Cardiac fibroblast (primary cell): ENCODE data around the gene COQ3.

ENCODE experiments used
- DNase-seq, 2 donors: peaks; one replicate each; pipeline versions ENCODE4 v3.0.0 to v3.0.0-alpha.2; 2010; ENCODE audit warnings: low read depth in 2 of 2
- H3K4me3 ChIP-seq, 2 donors: replicated peaks in 1 of 2; 1 replicate in 1 of 2; 2 replicates in 1 of 2; pipeline ENCODE4 v1.5.1; 2011; ENCODE audit warnings: low read depth in 2 of 2, low read length in 2 of 2, mild to moderate bottlenecking in 2 of 2, moderate library complexity in 1 of 2
- CTCF ChIP-seq: IDR thresholded peaks from one replicate; pipeline ENCODE4 v1.5.1; 2011; ENCODE audit warnings: low read depth, mild to moderate bottlenecking, low read length, inconsistent platforms

Gene COQ3

GRCh38 chr6:99415446-99415845 lies 21.5 kb upstream of the COQ3 start:
- no peak for TF ChIP-seq CTCF
- DNase-seq: peak in 1 of 2 donors; percentile 12
- no peak overlapping the region for H3K4me3 ChIP-seq

- TF ChIP-seq CTCF: no peak
- DNase-seq: no peak
- no peak overlapping the region for H3K4me3 ChIP-seq
These were observed 18.1 kb upstream of the COQ3 start for GRCh38 chr6:99412065-99412464.

GRCh38 chr6:99409672-99410071 lies 15.7 kb upstream of the COQ3 start:
- no peak overlapping the region for H3K4me3 ChIP-seq
- no peak for TF ChIP-seq CTCF
- DNase-seq: no peak

GRCh38 chr6:99407076-99407475 lies 13.1 kb upstream of the COQ3 start:
- no peak overlapping the region for H3K4me3 ChIP-seq
- DNase-seq: no peak
- no peak for TF ChIP-seq CTCF

GRCh38 chr6:99402448-99402847 lies 8.5 kb upstream of the COQ3 start:
- no peak overlapping the region for H3K4me3 ChIP-seq
- TF ChIP-seq CTCF: no peak
- DNase-seq: peak in 1 of 2 donors; percentile 17

- no peak overlapping the region for H3K4me3 ChIP-seq
- no peak for DNase-seq
- no peak for TF ChIP-seq CTCF
These were observed 3.3 kb upstream of the COQ3 start for GRCh38 chr6:99397287-99397686.

- no peak for DNase-seq
- no peak for TF ChIP-seq CTCF
These were observed 663 bp downstream of the COQ3 start for GRCh38 chr6:99393366-99393697.

More at GRCh38 chr6:99393366-99393697, 663 bp downstream of the COQ3 start:
- H3K4me3 ChIP-seq: peak overlapping the region; percentile 69 to 72
